ENCODE results near the gene INPP5A.

INPP5A gene

DNA sequence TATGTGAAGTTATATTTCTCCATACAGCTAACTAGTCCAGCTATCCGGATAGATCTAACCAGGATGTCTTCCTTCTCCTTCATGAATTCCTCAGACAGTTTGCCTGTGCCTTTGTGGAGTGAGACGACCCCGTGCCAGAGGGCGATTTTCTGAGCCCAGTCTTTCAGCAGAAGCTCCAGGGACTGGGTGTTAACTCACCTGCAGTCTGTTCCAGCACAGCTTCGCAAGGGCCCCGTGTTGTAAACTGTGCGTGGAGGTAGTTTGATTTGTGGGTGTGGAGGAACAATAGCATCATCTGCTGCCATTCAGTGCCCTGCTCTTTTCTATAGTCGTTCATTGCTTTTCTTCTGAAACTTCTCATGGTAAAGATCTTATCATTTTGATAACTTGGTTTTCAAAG is 103.8 kb downstream of the INPP5A start:
- Histone ChIP-seq H3K27ac (replicated peaks) (no peak overlapping the region), H3K4me3 (replicated peaks; ENCODE audit: insufficient read depth, low read length) (no peak overlapping the region), H3K27me3 (ENCODE audit: insufficient read depth, poor library complexity, severe bottlenecking) (no peaks in the 10 kb centered on the region)
- no peak for DNase-seq (ENCODE audit: low read depth in 1 of 2, low spot score in 1 of 2)
- TF ChIP-seq, protein P1, sequence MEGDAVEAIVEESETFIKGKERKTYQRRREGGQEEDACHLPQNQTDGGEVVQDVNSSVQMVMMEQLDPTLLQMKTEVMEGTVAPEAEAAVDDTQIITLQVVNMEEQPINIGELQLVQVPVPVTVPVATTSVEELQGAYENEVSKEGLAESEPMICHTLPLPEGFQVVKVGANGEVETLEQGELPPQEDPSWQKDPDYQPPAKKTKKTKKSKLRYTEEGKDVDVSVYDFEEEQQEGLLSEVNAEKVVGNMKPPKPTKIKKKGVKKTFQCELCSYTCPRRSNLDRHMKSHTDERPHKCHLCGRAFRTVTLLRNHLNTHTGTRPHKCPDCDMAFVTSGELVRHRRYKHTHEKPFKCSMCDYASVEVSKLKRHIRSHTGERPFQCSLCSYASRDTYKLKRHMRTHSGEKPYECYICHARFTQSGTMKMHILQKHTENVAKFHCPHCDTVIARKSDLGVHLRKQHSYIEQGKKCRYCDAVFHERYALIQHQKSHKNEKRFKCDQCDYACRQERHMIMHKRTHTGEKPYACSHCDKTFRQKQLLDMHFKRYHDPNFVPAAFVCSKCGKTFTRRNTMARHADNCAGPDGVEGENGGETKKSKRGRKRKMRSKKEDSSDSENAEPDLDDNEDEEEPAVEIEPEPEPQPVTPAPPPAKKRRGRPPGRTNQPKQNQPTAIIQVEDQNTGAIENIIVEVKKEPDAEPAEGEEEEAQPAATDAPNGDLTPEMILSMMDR (IDR thresholded peaks at IDR 0.05; ENCODE audit: insufficient read depth, low read length) = no peak
- no peak for TF ChIP-seq GABPA (IDR thresholded peaks at IDR 0.05; ENCODE audit: low read depth)
- no peak for TF ChIP-seq SPI1 (IDR thresholded peaks at IDR 0.05; ENCODE audit: borderline replicate concordance, low read depth)
- TF ChIP-seq, protein P2, sequence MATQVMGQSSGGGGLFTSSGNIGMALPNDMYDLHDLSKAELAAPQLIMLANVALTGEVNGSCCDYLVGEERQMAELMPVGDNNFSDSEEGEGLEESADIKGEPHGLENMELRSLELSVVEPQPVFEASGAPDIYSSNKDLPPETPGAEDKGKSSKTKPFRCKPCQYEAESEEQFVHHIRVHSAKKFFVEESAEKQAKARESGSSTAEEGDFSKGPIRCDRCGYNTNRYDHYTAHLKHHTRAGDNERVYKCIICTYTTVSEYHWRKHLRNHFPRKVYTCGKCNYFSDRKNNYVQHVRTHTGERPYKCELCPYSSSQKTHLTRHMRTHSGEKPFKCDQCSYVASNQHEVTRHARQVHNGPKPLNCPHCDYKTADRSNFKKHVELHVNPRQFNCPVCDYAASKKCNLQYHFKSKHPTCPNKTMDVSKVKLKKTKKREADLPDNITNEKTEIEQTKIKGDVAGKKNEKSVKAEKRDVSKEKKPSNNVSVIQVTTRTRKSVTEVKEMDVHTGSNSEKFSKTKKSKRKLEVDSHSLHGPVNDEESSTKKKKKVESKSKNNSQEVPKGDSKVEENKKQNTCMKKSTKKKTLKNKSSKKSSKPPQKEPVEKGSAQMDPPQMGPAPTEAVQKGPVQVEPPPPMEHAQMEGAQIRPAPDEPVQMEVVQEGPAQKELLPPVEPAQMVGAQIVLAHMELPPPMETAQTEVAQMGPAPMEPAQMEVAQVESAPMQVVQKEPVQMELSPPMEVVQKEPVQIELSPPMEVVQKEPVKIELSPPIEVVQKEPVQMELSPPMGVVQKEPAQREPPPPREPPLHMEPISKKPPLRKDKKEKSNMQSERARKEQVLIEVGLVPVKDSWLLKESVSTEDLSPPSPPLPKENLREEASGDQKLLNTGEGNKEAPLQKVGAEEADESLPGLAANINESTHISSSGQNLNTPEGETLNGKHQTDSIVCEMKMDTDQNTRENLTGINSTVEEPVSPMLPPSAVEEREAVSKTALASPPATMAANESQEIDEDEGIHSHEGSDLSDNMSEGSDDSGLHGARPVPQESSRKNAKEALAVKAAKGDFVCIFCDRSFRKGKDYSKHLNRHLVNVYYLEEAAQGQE (IDR thresholded peaks at IDR 0.05; ENCODE audit: insufficient replicate concordance, low read depth) = no peak
- TF ChIP-seq POLR2AphosphoS5 (IDR thresholded peaks at IDR 0.05; ENCODE audit: low read depth) = no peak

DNA sequence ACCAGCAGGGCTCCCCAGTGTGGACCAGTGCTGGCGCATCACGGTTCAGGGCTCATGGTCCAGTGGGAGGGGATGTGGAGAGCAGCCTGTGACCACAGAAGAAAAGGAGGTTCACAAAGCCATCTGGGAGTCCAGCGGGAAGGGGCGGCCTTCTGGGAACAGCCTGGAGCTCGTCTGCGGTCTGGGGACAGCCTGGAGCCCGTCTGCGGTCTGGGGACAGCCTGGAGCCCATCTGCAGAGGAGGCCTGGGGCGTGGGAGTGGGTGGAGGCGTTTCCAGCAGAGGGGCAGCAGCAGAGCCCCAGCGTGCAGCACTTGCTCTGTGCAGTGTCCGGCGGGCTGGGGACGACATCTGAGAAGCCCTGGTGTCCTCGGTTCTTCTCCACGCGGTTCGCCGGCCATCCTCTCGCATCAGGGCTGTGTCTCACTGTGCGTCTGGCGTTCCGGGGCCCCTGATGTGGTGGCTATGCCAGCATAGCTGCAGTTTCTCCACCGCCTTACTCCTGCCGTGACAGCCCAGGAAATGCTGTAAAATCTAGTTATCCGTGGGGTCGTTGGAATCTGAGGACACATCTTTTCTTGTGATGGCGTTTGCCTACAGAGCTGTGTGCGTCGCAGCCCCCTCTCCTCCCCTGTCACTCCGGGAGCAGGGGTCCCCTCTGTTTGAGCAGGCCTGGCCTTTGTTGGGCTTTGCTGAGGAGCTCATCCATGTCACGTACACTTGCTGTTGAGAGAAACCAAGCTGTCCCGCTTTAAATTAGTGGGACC is 104.6 kb downstream of the INPP5A start:
- no peak overlapping the region for H3K27ac ChIP-seq (replicated peaks)
- no peak overlapping the region for H3K4me3 ChIP-seq (replicated peaks; ENCODE audit: insufficient read depth, low read length)
- no peaks in the 10 kb centered on the region for H3K27me3 ChIP-seq (ENCODE audit: insufficient read depth, poor library complexity, severe bottlenecking)
- TF ChIP-seq GABPA (IDR thresholded peaks at IDR 0.05; ENCODE audit: low read depth) (no peak), SPI1 (IDR thresholded peaks at IDR 0.05; ENCODE audit: borderline replicate concordance, low read depth) (no peak), POLR2AphosphoS5 (IDR thresholded peaks at IDR 0.05; ENCODE audit: low read depth) (no peak)
- TF ChIP-seq, protein P1 (IDR thresholded peaks at IDR 0.05; ENCODE audit: insufficient read depth, low read length) = no peak
- TF ChIP-seq, protein P2 (IDR thresholded peaks at IDR 0.05; ENCODE audit: insufficient replicate concordance, low read depth) = no peak
- DNase-seq (ENCODE audit: low read depth in 1 of 2, low spot score in 1 of 2) = no peak

DNA sequence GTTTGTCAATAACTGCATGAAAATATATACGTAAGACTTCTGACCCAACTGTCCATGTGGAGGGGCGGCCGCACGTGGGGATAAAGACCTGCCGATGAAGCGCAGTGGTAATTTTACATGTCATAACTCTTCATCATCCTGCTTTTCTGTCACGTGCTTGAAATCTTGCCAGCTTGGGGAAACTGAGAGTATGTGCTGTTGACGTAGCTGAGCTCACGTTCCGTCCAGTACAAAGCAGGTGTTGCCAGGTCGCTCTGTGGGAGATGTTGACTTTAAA is 105.1 kb downstream of the INPP5A start:
- no peak overlapping the region for H3K27ac ChIP-seq (replicated peaks)
- no peak overlapping the region for H3K4me3 ChIP-seq (replicated peaks; ENCODE audit: insufficient read depth, low read length)
- no peaks in the 10 kb centered on the region for H3K27me3 ChIP-seq (ENCODE audit: insufficient read depth, poor library complexity, severe bottlenecking)
- no peak for DNase-seq (ENCODE audit: low read depth in 1 of 2, low spot score in 1 of 2)
- TF ChIP-seq, protein P1 (IDR thresholded peaks at IDR 0.05; ENCODE audit: insufficient read depth, low read length) = no peak
- TF ChIP-seq GABPA (IDR thresholded peaks at IDR 0.05; ENCODE audit: low read depth) (no peak), SPI1 (IDR thresholded peaks at IDR 0.05; ENCODE audit: borderline replicate concordance, low read depth) (no peak), POLR2AphosphoS5 (IDR thresholded peaks at IDR 0.05; ENCODE audit: low read depth) (no peak)
- TF ChIP-seq, protein P2 (IDR thresholded peaks at IDR 0.05; ENCODE audit: insufficient replicate concordance, low read depth) = no peak
